ENCODE results near the gene BMPR1B. TPM values are rescaled to one million over a fixed set of nuclear protein-coding genes. Genes with fewer than 3 reads are reported as not detected.

BMPR1B gene
- total RNA-seq, 1 experiment from 2014 or later, result not detected

DNA sequence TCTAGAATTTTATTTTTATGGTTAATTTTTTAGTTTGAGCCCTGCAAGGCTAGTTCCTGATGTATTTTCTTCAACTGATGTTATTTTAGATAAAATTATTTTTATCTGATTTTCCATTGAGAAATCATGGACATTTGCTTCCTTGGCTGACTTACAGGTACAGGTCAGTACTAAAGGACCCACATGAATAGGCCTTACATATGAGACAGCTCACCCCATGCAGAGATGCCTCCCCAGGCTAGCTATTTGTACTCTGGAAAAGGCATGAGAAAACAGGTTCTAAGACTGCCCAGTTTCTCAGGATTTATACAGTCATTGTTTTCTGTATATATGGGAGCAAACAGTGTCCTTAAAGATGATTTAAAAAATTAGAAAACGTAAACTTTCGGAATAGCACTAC lies 255.5 kb downstream of the BMPR1B start:
- Histone ChIP-seq H3K9me2 (ENCODE audit: insufficient read depth) (no peaks in the 10 kb centered on the region), H3K4me1 (ENCODE audit: control insufficient read depth in 1 of 2, insufficient read depth in 2 of 2, low read length in 2 of 2) (no peaks in the 10 kb centered on the region), H2AFZ (ENCODE audit: low read depth, low read length, poor library complexity, severe bottlenecking) (no peak overlapping the region), H4K20me1 (ENCODE audit: insufficient read depth) (no peaks in the 10 kb centered on the region), H3K9ac (ENCODE audit: low read length) (no peak overlapping the region), H3K4me2 (ENCODE audit: low read length) (no peak overlapping the region), H3K27ac (ENCODE audit: low read depth, low read length) (no peak overlapping the region), H3K4me3 (replicated peaks in 1 of 2; ENCODE audit: low read depth in 1 of 2, low read length in 2 of 2) (no peak overlapping the region), H3K9me3 (ENCODE audit: control insufficient read depth in 1 of 2, insufficient read depth in 1 of 2, low read depth in 1 of 2, low read length in 2 of 2) (no peaks in the 10 kb centered on the region), H3K27me3 (ENCODE audit: insufficient read depth, low read length) (no peaks in the 10 kb centered on the region), H3K36me3 (ENCODE audit: control insufficient read depth in 1 of 2, insufficient read depth in 2 of 2, low read length in 2 of 2) (no peaks in the 10 kb centered on the region), H3K79me2 (ENCODE audit: insufficient read depth, low read length) (no peaks in the 10 kb centered on the region)
- DNase-seq (ENCODE audit: low read depth, low spot score), result no peak
- BruUV-seq (replicated peaks), result no TSS peak
- ChIA-PET RAD21 (ENCODE audit: low non-redundant PET in 1 of 2, low total read pairs in 2 of 2, uncharacterized antibody in 2 of 2, unreplicated experiment in 2 of 2) (no interaction called here), POLR2A (no interaction called here), CTCF (no interaction called here)
- intact Hi-C loops (cut with micrococcal nuclease), result no loop called here
- no peak for ATAC-seq
- TF ChIP-seq FOSL1 (IDR thresholded peaks at IDR 0.05; ENCODE audit: low read depth) (no peak), POLR2AphosphoS5 (IDR thresholded peaks at IDR 0.05; ENCODE audit: low read depth, low read length) (no peak), TCF7L2 (IDR thresholded peaks at IDR 0.05; ENCODE audit: borderline replicate concordance, extremely low read depth, insufficient read depth, insufficient read length) (no peak), SP1 (IDR thresholded peaks at IDR 0.05; ENCODE audit: low read depth) (no peak), JUND (IDR thresholded peaks at IDR 0.05) (no peak), ZNF274 (IDR thresholded peaks at IDR 0.05; ENCODE audit: low read depth, low read length) (no peak), EGR1 (IDR thresholded peaks at IDR 0.05; ENCODE audit: low read depth) (no peak), SRF (IDR thresholded peaks at IDR 0.05; ENCODE audit: low read depth) (no peak)
- TF ChIP-seq, protein P1, sequence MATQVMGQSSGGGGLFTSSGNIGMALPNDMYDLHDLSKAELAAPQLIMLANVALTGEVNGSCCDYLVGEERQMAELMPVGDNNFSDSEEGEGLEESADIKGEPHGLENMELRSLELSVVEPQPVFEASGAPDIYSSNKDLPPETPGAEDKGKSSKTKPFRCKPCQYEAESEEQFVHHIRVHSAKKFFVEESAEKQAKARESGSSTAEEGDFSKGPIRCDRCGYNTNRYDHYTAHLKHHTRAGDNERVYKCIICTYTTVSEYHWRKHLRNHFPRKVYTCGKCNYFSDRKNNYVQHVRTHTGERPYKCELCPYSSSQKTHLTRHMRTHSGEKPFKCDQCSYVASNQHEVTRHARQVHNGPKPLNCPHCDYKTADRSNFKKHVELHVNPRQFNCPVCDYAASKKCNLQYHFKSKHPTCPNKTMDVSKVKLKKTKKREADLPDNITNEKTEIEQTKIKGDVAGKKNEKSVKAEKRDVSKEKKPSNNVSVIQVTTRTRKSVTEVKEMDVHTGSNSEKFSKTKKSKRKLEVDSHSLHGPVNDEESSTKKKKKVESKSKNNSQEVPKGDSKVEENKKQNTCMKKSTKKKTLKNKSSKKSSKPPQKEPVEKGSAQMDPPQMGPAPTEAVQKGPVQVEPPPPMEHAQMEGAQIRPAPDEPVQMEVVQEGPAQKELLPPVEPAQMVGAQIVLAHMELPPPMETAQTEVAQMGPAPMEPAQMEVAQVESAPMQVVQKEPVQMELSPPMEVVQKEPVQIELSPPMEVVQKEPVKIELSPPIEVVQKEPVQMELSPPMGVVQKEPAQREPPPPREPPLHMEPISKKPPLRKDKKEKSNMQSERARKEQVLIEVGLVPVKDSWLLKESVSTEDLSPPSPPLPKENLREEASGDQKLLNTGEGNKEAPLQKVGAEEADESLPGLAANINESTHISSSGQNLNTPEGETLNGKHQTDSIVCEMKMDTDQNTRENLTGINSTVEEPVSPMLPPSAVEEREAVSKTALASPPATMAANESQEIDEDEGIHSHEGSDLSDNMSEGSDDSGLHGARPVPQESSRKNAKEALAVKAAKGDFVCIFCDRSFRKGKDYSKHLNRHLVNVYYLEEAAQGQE (IDR thresholded peaks at IDR 0.05; ENCODE audit: low read depth), result no peak
- TF ChIP-seq, protein P2, sequence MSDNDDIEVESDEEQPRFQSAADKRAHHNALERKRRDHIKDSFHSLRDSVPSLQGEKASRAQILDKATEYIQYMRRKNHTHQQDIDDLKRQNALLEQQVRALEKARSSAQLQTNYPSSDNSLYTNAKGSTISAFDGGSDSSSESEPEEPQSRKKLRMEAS (IDR thresholded peaks at IDR 0.05), result no peak

All from HCT116 (cell line).